Astrocyte (in vitro differentiated cells and primary cell): ENCODE data around the gene MADCAM1. TPM values are rescaled to one million over a fixed set of nuclear protein-coding genes. Genes with fewer than 3 reads are reported as not detected.

ENCODE experiments used
- DNase-seq: peaks from one replicate; pipeline ENCODE4 v3.0.0-alpha.2; 2010; ENCODE audit warnings: low read depth
- FAIRE-seq: peaks from 2 replicates; lab custom pipeline; 2011; peaks lifted over from hg19 to GRCh38; lab: Jason Lieb, UNC
- H2AFZ ChIP-seq: 2 replicates; pipeline ENCODE4 v1.6.0; 2012; ENCODE audit warnings: low read depth, low read length, inconsistent platforms
- H3K27ac ChIP-seq: 2 replicates; pipeline ENCODE4 v1.5.1; 2011; ENCODE audit warnings: low read depth, low read length, inconsistent platforms
- H3K27me3 ChIP-seq: 2 replicates; pipeline ENCODE4 v1.6.0; 2011; ENCODE audit warnings: low read length, inconsistent platforms; ENCODE audit not compliant: insufficient read depth
- H3K36me3 ChIP-seq: 2 replicates; pipeline ENCODE4 v1.5.1; 2011; ENCODE audit warnings: low read length, inconsistent platforms; ENCODE audit not compliant: insufficient read depth
- H3K4me1 ChIP-seq: 2 replicates; pipeline ENCODE4 v1.5.1; 2011; ENCODE audit warnings: low read length, inconsistent platforms; ENCODE audit not compliant: insufficient read depth
- H3K4me2 ChIP-seq: 2 replicates; pipeline ENCODE4 v1.6.0; 2012; ENCODE audit warnings: low read length, inconsistent platforms
- H3K4me3 ChIP-seq: 2 replicates; pipeline ENCODE4 v1.5.1; 2011; ENCODE audit warnings: low read depth, mild to moderate bottlenecking, low read length, inconsistent platforms; ENCODE audit not compliant: insufficient read depth
- H3K79me2 ChIP-seq: 2 replicates; pipeline ENCODE4 v1.6.0; 2012; ENCODE audit warnings: mild to moderate bottlenecking, low read length, inconsistent platforms; ENCODE audit not compliant: insufficient read depth
- H3K9ac ChIP-seq: 2 replicates; pipeline ENCODE4 v1.6.0; 2012; ENCODE audit warnings: mild to moderate bottlenecking, low read length, inconsistent platforms
- H3K9me3 ChIP-seq: 2 replicates; pipeline ENCODE4 v1.5.1; 2012; ENCODE audit warnings: low read depth, mild to moderate bottlenecking, low read length, inconsistent platforms; ENCODE audit not compliant: insufficient read depth
- H4K20me1 ChIP-seq: 2 replicates; pipeline ENCODE4 v1.6.0; 2012; ENCODE audit warnings: low read length, inconsistent platforms; ENCODE audit not compliant: insufficient read depth
- H3K27ac Mint-ChIP-seq: one replicate; pipeline ENCODE4 v1.8.0; 2021; ENCODE audit warnings: mild to moderate bottlenecking, mixed read lengths; ENCODE audit not compliant: unreplicated experiment
- H3K27me3 Mint-ChIP-seq: one replicate; pipeline ENCODE4 v1.8.0; 2021; ENCODE audit warnings: low read depth, mixed read lengths; ENCODE audit not compliant: unreplicated experiment
- H3K36me3 Mint-ChIP-seq: one replicate; pipeline ENCODE4 v1.8.0; 2021; ENCODE audit warnings: low read depth, mixed read lengths; ENCODE audit not compliant: unreplicated experiment
- H3K4me1 Mint-ChIP-seq: one replicate; pipeline ENCODE4 v1.8.0; 2021; ENCODE audit warnings: low read depth, mixed read lengths; ENCODE audit not compliant: unreplicated experiment
- H3K4me3 Mint-ChIP-seq: one replicate; pipeline ENCODE4 v1.8.0; 2021; ENCODE audit warnings: mild to moderate bottlenecking, moderate library complexity, mixed read lengths; ENCODE audit not compliant: unreplicated experiment
- H3K9me3 Mint-ChIP-seq: one replicate; pipeline ENCODE4 v1.8.0; 2021; ENCODE audit warnings: mild to moderate bottlenecking, mixed read lengths; ENCODE audit not compliant: unreplicated experiment
- EZH2 ChIP-seq: IDR thresholded peaks from 2 replicates; pipeline ENCODE4 v1.6.1; 2012; ENCODE audit warnings: mild to moderate bottlenecking, low read length, inconsistent platforms; ENCODE audit not compliant: insufficient read depth
- total RNA-seq: library from RNA; stranded (reverse); gene quantifications from 2 replicates; pipeline ENCODE4 v1.2.1, GENCODE V29; 2021
- TF ChIP-seq, protein P1 (sequence below): IDR thresholded peaks from 2 replicates; pipeline ENCODE4 v1.5.1; 2011; ENCODE audit warnings: low read depth, mild to moderate bottlenecking, inconsistent platforms, low read length, moderate library complexity; ENCODE audit not compliant: insufficient read depth

MADCAM1 gene
- total RNA-seq, 1 donor from 2014 or later, result 0.57 TPM

DNA sequence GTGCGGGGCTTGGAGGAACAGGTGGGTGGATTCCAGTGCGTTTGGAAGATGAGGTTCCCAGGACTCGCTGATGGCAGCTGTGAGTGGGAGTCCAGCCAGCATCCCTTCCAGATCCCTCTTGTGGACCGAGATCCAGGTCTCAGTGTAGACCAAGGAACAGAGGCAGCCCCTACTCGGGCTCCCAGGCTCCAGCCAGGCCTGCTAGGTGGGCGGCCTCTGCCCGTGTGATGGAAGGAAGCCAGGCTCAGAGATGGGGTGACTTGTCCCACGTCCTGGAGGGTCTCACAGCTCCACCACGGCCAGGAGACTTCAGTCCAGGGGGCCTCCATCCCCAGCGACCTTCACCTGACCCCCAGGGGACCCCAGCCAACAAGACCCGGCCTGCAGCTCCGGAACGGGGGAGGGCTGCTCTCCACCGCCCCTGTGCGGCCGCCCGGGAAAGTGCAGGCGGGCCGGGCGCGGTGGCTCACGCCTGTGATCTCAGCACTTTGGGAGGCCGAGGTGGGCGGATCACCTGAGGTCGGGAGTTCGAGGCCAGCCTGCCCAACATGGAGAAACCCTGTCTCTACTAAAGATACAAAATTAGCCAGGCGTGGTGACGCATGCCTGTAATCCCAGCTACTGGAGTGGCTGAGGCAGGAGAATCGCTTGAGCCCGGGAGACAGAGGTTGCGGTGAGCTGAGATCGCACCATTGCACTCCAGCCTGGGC, 729 bp upstream of the MADCAM1 start:
- H3K27me3 Mint-ChIP-seq, result peaks cover 25% of the 10 kb centered on the region
- no peaks in the 10 kb centered on the region for H3K79me2 ChIP-seq
- H3K36me3 ChIP-seq, result no peaks in the 10 kb centered on the region
- no peak for FAIRE-seq
- H3K9me3 Mint-ChIP-seq, result peaks cover 3% of the 10 kb centered on the region
- H3K4me3 ChIP-seq, result no peak overlapping the region
- peaks cover 3% of the 10 kb centered on the region for H3K36me3 Mint-ChIP-seq
- peaks cover 2% of the 10 kb centered on the region for H4K20me1 ChIP-seq
- TF ChIP-seq EZH2, result no peak
- TF ChIP-seq, protein P1, sequence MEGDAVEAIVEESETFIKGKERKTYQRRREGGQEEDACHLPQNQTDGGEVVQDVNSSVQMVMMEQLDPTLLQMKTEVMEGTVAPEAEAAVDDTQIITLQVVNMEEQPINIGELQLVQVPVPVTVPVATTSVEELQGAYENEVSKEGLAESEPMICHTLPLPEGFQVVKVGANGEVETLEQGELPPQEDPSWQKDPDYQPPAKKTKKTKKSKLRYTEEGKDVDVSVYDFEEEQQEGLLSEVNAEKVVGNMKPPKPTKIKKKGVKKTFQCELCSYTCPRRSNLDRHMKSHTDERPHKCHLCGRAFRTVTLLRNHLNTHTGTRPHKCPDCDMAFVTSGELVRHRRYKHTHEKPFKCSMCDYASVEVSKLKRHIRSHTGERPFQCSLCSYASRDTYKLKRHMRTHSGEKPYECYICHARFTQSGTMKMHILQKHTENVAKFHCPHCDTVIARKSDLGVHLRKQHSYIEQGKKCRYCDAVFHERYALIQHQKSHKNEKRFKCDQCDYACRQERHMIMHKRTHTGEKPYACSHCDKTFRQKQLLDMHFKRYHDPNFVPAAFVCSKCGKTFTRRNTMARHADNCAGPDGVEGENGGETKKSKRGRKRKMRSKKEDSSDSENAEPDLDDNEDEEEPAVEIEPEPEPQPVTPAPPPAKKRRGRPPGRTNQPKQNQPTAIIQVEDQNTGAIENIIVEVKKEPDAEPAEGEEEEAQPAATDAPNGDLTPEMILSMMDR, result peak; percentile 35
- H3K27ac Mint-ChIP-seq, result peak overlapping the region; percentile 18
- no peak overlapping the region for H3K4me3 Mint-ChIP-seq
- H3K4me1 Mint-ChIP-seq, result no peaks in the 10 kb centered on the region
- no peak overlapping the region for H3K9ac ChIP-seq
- no peaks in the 10 kb centered on the region for H3K4me1 ChIP-seq
- peaks cover 12% of the 10 kb centered on the region for H3K27me3 ChIP-seq
- H3K27ac ChIP-seq, result no peak overlapping the region
- no peak overlapping the region for H3K4me2 ChIP-seq
- H3K9me3 ChIP-seq, result peaks cover 3% of the 10 kb centered on the region
- peak; percentile 18 for DNase-seq
- H2AFZ ChIP-seq, result no peak overlapping the region

DNA sequence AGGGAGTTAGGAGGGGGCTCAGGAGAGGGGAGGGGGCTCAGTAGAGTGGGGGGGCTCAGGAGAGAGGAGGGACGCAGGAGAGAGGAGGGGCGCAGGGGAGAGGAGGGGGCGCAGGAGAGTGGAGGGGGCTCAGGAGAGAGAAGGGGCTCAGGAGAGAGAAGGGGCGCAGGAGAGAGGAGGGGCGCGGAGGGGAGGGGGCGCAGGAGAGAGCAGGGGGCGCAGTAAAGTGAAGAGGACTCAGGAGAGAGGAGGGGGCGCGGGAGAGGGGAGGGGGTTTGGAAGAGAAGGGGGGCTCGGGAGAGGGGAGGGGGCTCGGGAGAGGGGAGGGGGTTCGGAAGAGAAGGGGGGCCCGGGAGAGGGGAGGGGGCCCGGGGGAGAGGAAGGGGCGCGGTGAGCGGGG, 700 bp downstream of the MADCAM1 start:
- Histone ChIP-seq H3K4me1 (no peaks in the 10 kb centered on the region), H3K27ac (no peak overlapping the region), H4K20me1 (peaks cover 2% of the 10 kb centered on the region), H3K79me2 (no peaks in the 10 kb centered on the region), H3K9me3 (peaks cover 3% of the 10 kb centered on the region), H3K9ac (no peak overlapping the region), H3K4me2 (no peak overlapping the region), H2AFZ (no peak overlapping the region), H3K4me3 (no peak overlapping the region), H3K36me3 (no peaks in the 10 kb centered on the region), H3K27me3 (peaks cover 12% of the 10 kb centered on the region)
- DNase-seq (no peak), FAIRE-seq (no peak)
- Mint-ChIP-seq H3K27me3 (peaks cover 27% of the 10 kb centered on the region), H3K4me3 (no peak overlapping the region), H3K4me1 (no peaks in the 10 kb centered on the region), H3K9me3 (peaks cover 3% of the 10 kb centered on the region), H3K27ac (no peak overlapping the region), H3K36me3 (peaks cover 3% of the 10 kb centered on the region)
- TF ChIP-seq, protein P1, result no peak
- TF ChIP-seq EZH2, result no peak

DNA sequence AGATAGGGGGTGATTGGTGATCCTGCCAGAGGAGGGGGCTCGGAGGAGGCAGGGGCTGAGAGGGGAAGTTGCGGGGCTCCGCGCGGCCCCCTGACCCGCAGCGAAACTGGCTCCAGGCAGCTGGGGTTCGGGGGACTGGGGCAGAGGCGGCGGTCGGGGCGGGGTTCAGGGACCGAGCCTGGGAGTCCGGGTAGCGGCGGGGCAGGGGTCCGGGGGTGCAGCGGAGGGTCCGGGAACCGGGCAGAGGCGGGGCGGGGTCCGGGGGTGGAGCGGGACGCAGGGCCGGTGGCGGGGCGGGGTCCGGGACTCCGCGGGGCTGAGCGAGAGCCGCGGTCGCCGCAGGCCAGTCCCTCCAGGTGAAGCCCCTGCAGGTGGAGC, 1.2 kb downstream of the MADCAM1 start:
- H3K4me3 Mint-ChIP-seq, result no peak overlapping the region
- no peak for DNase-seq

More for the DNA sequence above, 1.2 kb downstream of the MADCAM1 start:
- Histone ChIP-seq H3K9me3 (peaks cover 3% of the 10 kb centered on the region), H3K4me3 (no peak overlapping the region), H3K79me2 (no peaks in the 10 kb centered on the region), H3K27ac (no peak overlapping the region), H3K9ac (no peak overlapping the region), H2AFZ (no peak overlapping the region), H3K27me3 (peaks cover 12% of the 10 kb centered on the region), H4K20me1 (peaks cover 2% of the 10 kb centered on the region), H3K4me2 (no peak overlapping the region), H3K36me3 (no peaks in the 10 kb centered on the region), H3K4me1 (no peaks in the 10 kb centered on the region)
- no peak for FAIRE-seq
- H3K9me3 Mint-ChIP-seq, result peaks cover 4% of the 10 kb centered on the region
- no peaks in the 10 kb centered on the region for H3K4me1 Mint-ChIP-seq
- H3K27me3 Mint-ChIP-seq, result peaks cover 27% of the 10 kb centered on the region
- peaks cover 5% of the 10 kb centered on the region for H3K36me3 Mint-ChIP-seq
- no peak for TF ChIP-seq EZH2
- TF ChIP-seq, protein P1, result no peak
- no peak overlapping the region for H3K27ac Mint-ChIP-seq
